Esophagus muscularis mucosa (tissue), 4 donors: ENCODE measurements around the gene RETREG1. TPM values are rescaled to one million over a fixed set of nuclear protein-coding genes. Genes with fewer than 3 reads are reported as not detected.

ENCODE experiments used
- DNase-seq: peaks from one replicate; pipeline ENCODE4 v3.0.0-alpha.2; 2017; ENCODE audit errors: extremely low spot score
- H3K27ac ChIP-seq, 4 donors: fragments of 200-600 bp; sonication (generic); replicated peaks in 1 of 4; 1 replicate in 3 of 4; 2 replicates in 1 of 4; pipeline ENCODE4 v1.5.1; 2016 to 2019; ENCODE audit warnings: mild to moderate bottlenecking in 1 of 4
- H3K27me3 ChIP-seq, 4 donors: fragments of 200-600 bp; sonication (generic); one replicate each; pipeline versions ENCODE4 v1.5.1 to v1.6.0; 2016 to 2019
- H3K36me3 ChIP-seq, 4 donors: fragments of 200-600 bp; sonication (generic); one replicate each; pipeline ENCODE4 v1.5.1; 2016 to 2019
- H3K4me1 ChIP-seq, 4 donors: fragments of 200-600 bp; sonication (generic); one replicate each; pipeline ENCODE4 v1.5.1; 2016 to 2019
- H3K4me3 ChIP-seq, 4 donors: fragments of 200-600 bp; sonication (generic); 1 replicate in 2 of 4; 2 replicates in 2 of 4; pipeline ENCODE4 v1.5.1; 2016 to 2019; ENCODE audit warnings: mild to moderate bottlenecking in 4 of 4, moderate library complexity in 1 of 4
- H3K9me3 ChIP-seq, 4 donors: fragments of 200-600 bp; sonication (generic); 1 replicate in 3 of 4; 2 replicates in 1 of 4; pipeline ENCODE4 v1.5.1; 2016 to 2019
- EP300 ChIP-seq: sonication (generic); formaldehyde crosslinking; IDR thresholded peaks from one replicate; pipeline ENCODE4 v1.6.1; 2017; ENCODE audit warnings: antibody characterized with exemption
- POLR2A ChIP-seq: fragments of 450-650 bp; IDR thresholded peaks from one replicate; pipeline ENCODE4 v1.6.1; 2017; ENCODE audit warnings: antibody characterized with exemption, moderate library complexity, mild to moderate bottlenecking, low read depth
- POLR2AphosphoS5 ChIP-seq, 2 donors: sonication (generic); formaldehyde crosslinking; IDR thresholded peaks; one replicate each; pipeline ENCODE4 v1.6.1; 2017; ENCODE audit warnings: antibody characterized with exemption in 2 of 2
- WGBS: methylation state at CpG from one replicate; pipeline ENCODE4 v1.1.5; 2018; 5-methylcytosine and 5-hydroxymethylcytosine counted together
- intact Hi-C: fragments of 100-400 bp; cut with DNase I; formaldehyde crosslinking; loops from one replicate; pipeline ENCODE4 v1.15.1; 2023
- total RNA-seq, 4 donors: library from RNA; depleted of rRNA; stranded (reverse); fragments of >200 nt; gene quantifications; one replicate each; pipeline versions ENCODE4 v1.1.0 to v1.2.1, GENCODE V29; 2016
- TF ChIP-seq, protein P1 (sequence below), 3 experiments: fragments of 200-600 bp in 2 of 3; fragments of 450-650 bp in 1 of 3; sonication (generic) in 2 of 3; IDR thresholded peaks; one replicate each; pipeline ENCODE4 v1.5.1; 2017 to 2019; ENCODE audit warnings: antibody characterized with exemption in 3 of 3, mild to moderate bottlenecking in 2 of 3, moderate library complexity in 1 of 3

Gene RETREG1
- total RNA-seq, 4 donors from 2014 or later, result 7.5 to 13.0 (median 10.3) TPM

DNA sequence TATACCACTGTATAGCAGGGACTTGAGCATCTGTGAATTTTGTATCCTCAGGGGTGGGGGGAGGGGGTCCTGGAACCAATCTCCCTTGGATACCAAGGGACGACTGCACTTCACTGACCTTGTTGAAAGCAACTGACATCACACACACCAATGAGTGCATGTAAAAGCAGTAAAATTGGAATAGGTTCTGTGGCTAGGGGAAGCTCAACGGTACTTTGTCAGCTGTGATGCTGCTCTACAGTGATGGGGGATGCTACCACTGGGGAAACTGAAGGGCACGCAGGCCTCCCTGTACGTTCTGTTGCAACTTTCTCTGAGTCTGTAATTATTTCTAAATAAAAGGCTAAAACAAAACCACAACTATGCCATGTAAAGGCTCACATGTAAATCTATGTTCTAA lies 47.0 kb upstream of the RETREG1 start:
- TF ChIP-seq, protein P1, sequence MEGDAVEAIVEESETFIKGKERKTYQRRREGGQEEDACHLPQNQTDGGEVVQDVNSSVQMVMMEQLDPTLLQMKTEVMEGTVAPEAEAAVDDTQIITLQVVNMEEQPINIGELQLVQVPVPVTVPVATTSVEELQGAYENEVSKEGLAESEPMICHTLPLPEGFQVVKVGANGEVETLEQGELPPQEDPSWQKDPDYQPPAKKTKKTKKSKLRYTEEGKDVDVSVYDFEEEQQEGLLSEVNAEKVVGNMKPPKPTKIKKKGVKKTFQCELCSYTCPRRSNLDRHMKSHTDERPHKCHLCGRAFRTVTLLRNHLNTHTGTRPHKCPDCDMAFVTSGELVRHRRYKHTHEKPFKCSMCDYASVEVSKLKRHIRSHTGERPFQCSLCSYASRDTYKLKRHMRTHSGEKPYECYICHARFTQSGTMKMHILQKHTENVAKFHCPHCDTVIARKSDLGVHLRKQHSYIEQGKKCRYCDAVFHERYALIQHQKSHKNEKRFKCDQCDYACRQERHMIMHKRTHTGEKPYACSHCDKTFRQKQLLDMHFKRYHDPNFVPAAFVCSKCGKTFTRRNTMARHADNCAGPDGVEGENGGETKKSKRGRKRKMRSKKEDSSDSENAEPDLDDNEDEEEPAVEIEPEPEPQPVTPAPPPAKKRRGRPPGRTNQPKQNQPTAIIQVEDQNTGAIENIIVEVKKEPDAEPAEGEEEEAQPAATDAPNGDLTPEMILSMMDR (IDR thresholded peaks at IDR 0.05), result no peak
- no peak for TF ChIP-seq POLR2AphosphoS5 (IDR thresholded peaks at IDR 0.05)
- TF ChIP-seq EP300, result no peak
- Histone ChIP-seq H3K27ac (no peak overlapping the region), H3K27me3 (no peaks in the 10 kb centered on the region), H3K4me3 (no peak overlapping the region), H3K36me3 (peaks cover 0 to 8% (median 2%) of the 10 kb centered on the region in 4 donors), H3K9me3 (no peaks in the 10 kb centered on the region), H3K4me1 (peaks cover 0 to 6% (median 2%) of the 10 kb centered on the region in 4 donors)
- 75% methylated on average over 4 of the region's 4 CpGs for WGBS
- DNase-seq, result no peak
- intact Hi-C loops, result loop anchor here (10.0 kb wide), 1 partner anchor 179 kb away; no protein-coding TSS in a partner anchor

DNA sequence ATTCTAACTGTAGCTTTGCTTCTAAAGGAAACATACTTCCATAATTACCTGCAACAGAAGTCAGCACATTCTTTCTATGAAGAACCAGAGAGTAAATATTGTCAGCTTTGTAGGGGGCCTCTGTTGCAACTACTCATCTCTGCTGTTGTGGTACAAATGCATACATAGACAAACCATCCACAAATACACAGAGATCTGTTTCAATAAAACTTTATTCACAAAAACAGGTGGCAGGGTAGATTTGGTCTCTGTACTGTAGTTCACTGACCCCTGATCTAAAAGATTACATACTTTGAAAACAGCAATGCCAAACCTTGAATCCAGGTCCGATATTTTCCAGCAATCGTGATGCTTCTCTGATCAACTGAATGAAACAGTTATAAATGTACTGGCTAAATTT lies 44.9 kb upstream of the RETREG1 start:
- Histone ChIP-seq H3K4me1 (peaks cover 0 to 4% (median 0%) of the 10 kb centered on the region in 4 donors), H3K9me3 (peaks cover 0 to 4% (median 0%) of the 10 kb centered on the region in 4 donors), H3K36me3 (peaks cover 0 to 4% (median 2%) of the 10 kb centered on the region in 4 donors), H3K27ac (no peak overlapping the region), H3K4me3 (no peak overlapping the region), H3K27me3 (no peaks in the 10 kb centered on the region)
- intact Hi-C loops, result loop anchor here (10.0 kb wide), 1 partner anchor 177 kb away; no protein-coding TSS in a partner anchor
- TF ChIP-seq EP300, result no peak
- WGBS, result 84% methylated on average over 2 of the region's 2 CpGs
- DNase-seq, result no peak

DNA sequence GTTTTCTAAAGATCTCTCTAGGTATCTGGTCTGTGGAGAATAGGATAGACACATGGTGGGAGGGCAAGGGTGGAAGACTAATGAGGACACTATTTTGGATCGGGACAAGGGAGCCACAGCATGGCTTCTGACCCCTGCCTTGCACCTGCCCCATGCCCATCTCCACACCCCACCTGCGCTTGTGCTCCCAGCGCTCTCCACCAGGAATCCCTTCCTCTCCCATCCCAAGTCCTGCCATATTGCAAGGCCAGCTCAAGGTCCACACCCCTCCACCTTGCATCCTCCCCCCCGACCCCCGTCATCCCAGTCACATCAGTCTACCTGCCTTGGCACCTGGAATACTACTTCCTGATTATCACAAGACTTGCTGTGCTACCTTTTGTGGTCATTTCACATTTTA lies 44.2 kb upstream of the RETREG1 start:
- no peaks in the 10 kb centered on the region for H3K27me3 ChIP-seq
- H3K4me3 ChIP-seq, result no peak overlapping the region
- H3K9me3 ChIP-seq, result peaks cover 0 to 4% (median 0%) of the 10 kb centered on the region in 4 donors
- DNase-seq, result no peak
- WGBS, result 90% methylated on average over 5 of the region's 5 CpGs
- TF ChIP-seq, protein P1 (IDR thresholded peaks at IDR 0.05), result no peak
- no peak overlapping the region for H3K27ac ChIP-seq
- H3K4me1 ChIP-seq, result no peaks in the 10 kb centered on the region
- H3K36me3 ChIP-seq, result peaks cover 0 to 4% (median 0%) of the 10 kb centered on the region in 4 donors
- intact Hi-C loops, result loop anchor here (10.0 kb wide), 1 partner anchor 176 kb away; no protein-coding TSS in a partner anchor

DNA sequence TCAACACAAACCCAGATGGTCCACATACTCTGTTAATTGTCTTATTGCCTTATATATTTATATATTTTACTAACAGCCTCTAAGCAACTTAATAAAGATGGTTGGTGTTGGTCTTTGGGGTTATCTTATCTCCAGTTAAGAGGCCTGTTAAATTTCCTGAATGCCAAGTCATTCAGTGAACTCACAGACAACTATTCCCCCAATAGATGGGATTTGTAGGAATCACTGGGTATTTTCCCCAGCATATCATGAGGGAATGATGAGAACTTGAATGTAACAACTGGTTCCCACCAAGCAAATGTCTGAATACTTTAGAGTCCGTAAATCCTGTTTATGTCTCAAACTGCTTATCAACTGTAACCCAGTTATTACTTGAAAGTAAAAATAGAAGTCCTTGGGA lies 42.7 kb upstream of the RETREG1 start:
- Histone ChIP-seq H3K36me3 (peaks cover 0 to 3% (median 0%) of the 10 kb centered on the region in 4 donors), H3K9me3 (peaks cover 0 to 4% (median 0%) of the 10 kb centered on the region in 4 donors), H3K27ac (no peak overlapping the region), H3K4me3 (no peak overlapping the region), H3K27me3 (peaks cover 0 to 3% (median 0%) of the 10 kb centered on the region in 4 donors), H3K4me1 (no peaks in the 10 kb centered on the region)
- WGBS, result 86% methylated on average over 1 of the region's 1 CpG
- no peak for TF ChIP-seq EP300
- intact Hi-C loops, result no loop called here
- DNase-seq, result no peak

DNA sequence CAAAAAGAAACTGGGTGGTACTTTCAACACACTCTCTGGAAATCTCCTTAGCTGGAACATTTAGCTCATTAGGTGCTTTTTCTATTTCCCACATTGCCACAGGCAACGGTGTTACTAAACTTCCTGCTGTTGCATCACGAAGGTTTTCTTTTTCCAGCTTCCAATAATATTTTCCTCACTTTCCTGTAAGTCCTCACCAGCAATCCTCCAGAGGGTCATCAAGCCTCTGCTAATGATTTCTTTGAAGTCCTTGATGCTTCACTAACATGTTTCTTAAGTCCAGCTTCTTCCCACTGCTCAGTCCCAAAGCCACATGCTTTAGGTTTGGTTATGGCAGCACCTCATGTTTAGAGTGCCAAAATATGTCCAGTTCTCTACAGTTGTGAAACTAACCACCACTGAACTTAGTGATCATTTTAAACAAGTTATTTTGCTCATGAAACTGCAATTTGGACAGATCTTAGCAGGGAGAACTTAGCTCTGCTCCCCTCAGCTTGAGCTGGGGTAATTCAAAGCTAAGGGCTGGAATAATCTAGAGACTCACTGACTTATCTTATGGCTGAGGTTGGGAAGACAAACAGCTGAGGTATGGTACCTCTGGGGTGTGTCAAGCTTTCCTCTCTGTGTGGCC lies 39.9 kb upstream of the RETREG1 start:
- peaks cover 0 to 4% (median 0%) of the 10 kb centered on the region in 4 donors for H3K9me3 ChIP-seq

More for the DNA sequence above, 39.9 kb upstream of the RETREG1 start:
- intact Hi-C loops, result no loop called here
- H3K4me1 ChIP-seq, result no peaks in the 10 kb centered on the region
- H3K27ac ChIP-seq, result no peak overlapping the region
- peaks cover 0 to 3% (median 0%) of the 10 kb centered on the region in 4 donors for H3K27me3 ChIP-seq
- 57% methylated on average over 2 of the region's 2 CpGs for WGBS
- DNase-seq, result no peak
- no peaks in the 10 kb centered on the region for H3K36me3 ChIP-seq
- TF ChIP-seq, protein P1 (IDR thresholded peaks at IDR 0.05), result no peak
- TF ChIP-seq EP300 (no peak), POLR2AphosphoS5 (IDR thresholded peaks at IDR 0.05) (no peak), POLR2A (no peak)
- H3K4me3 ChIP-seq, result no peak overlapping the region
